Stimulated activated naive CD4-positive, alpha-beta T cell treated with Interleukin-2 at 50 U/mL for 16 hours (primary cell): Measurements from ENCODE around the gene RFTN1.

ENCODE experiments used
- DNase-seq: peaks from one replicate; lab custom pipeline; 2025; lab: John Stamatoyannopoulos, UW

RFTN1 gene, protein sequence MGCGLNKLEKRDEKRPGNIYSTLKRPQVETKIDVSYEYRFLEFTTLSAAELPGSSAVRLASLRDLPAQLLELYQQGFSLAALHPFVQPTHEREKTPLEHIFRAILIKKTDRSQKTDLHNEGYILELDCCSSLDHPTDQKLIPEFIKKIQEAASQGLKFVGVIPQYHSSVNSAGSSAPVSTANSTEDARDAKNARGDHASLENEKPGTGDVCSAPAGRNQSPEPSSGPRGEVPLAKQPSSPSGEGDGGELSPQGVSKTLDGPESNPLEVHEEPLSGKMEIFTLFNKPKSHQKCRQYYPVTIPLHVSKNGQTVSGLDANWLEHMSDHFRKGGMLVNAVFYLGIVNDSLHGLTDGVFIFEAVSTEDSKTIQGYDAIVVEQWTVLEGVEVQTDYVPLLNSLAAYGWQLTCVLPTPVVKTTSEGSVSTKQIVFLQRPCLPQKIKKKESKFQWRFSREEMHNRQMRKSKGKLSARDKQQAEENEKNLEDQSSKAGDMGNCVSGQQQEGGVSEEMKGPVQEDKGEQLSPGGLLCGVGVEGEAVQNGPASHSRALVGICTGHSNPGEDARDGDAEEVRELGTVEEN

GRCh38 chr3:16513141-16514020 is at the start of gene RFTN1:
RFTN1 (minus strand) TSS chr3:16513699; CDS start chr3:16493869, 19,830 bp downstream.
- peak; percentile 40 for DNase-seq

DNA sequence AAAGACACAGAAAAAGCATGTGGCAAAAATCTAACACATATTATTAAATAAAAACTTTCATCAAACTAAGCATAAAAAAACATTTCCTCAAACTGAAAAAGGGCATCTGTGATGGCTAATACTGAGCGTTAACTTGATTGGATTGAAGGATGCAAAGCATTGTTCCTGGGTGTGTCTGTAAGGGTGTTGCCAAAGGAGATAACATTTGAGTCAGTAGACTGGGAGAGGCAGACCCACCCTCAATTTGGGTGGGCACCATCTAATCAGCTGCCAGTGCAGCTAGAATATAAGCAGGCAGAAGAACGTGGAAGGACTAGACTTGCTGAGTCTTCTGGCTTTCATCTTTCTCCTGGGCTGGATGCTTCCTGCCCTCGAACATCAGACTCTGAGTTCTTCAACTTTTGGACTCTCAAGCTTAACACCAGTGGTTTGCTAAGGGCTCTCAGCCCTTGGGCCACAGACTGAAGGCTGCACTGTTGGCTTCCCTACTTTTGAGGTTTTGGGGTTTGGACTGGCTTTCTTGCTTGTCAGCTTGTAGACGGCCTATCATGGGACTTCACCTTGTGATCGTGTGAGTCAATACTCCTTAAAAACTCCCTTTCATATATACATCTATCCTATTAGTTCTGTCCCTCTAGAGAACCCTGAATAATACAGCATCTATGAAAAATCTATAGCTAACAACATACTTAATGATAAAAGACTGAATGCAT is 46.3 kb upstream of the RFTN1 start:
- DNase-seq = no peak

- no peak for DNase-seq
These were observed 40.6 kb upstream of the RFTN1 start for GRCh38 chr3:16554126-16554525.

- no peak for DNase-seq
These were observed 39.3 kb upstream of the RFTN1 start for GRCh38 chr3:16552757-16553156.

DNA sequence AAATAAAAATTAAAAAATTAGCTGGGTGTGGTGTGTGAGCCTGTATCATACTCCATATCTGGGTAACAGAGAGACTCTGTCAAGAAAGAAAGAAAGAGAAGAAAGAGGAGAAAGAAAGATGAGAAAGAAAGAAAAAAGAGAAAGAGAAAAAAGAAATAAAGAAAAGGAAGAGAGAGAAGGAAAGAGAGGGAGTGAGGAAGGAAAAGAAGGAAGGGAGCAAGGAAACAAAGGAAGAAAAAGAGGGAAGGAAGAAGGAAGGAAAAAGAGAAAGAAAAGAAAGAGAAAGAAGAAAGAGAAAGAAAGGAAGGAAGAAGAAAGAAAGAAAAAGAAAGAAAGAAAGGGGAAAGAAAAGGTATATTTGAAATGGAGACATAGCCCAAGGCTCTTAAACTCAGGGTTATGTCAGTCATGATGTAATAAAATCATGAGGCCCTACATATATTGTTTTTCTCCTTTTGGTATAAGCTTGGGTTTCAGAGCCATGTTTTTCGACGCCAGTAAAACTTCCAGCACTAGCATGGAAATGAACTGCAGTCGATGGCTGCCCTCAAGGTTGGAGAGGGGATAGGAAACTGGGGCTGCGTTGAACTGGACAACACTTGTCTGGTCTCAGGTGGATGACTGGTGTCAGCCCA is 38.0 kb upstream of the RFTN1 start:
- DNase-seq = no peak

DNA sequence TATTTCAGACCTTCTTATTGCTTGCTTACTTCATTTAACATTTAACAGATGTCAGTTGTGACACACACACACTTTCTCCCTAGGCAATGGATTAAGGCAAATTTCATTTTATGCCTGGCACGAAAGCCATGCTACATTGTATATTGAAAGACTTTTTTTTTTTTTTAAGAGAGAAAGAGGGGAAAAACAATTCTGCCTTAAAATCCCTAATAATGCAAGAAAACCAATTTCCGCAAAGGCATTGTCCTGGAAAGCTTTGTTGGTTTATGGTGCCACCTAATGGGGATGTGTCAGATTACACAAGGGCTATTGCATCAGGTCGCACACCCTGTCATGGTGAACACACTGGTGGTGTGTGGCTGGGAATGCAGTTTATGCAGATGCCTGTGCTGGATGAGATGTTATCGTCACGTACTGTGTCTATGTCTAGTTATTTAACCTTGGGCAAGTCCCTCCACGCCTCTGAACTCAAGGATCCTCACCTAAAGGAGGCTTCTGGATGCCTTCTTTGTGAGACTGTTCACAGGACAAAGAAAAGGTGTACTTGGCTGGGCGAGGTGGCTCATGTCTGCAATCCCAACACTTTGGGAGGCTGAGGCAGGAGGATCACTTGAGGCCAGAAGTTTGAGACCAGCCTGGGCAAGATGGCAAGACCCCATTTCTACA is 37.3 kb upstream of the RFTN1 start:
- DNase-seq = peak; percentile 59

DNA sequence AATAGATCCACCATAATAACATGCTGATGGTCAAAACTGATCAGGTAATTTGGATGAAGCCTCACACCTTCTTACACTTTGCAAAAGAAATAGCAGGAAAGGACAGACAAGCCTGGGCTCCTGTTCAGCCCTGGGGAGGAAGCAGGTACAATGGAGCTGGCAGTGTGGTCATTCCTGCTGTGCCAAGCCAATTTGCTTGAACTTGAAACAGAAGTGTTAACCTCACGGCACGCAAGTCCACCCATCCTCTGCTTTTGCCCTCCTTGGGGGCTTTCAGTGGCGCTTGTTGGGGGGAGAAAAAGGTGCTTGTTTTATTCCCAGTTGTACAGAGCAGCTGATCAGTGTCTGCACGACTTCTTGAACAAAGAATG is 36.8 kb upstream of the RFTN1 start:
- DNase-seq = no peak

GRCh38 chr3:16548721-16549120 is 35.2 kb upstream of the RFTN1 start:
- DNase-seq = no peak

DNA sequence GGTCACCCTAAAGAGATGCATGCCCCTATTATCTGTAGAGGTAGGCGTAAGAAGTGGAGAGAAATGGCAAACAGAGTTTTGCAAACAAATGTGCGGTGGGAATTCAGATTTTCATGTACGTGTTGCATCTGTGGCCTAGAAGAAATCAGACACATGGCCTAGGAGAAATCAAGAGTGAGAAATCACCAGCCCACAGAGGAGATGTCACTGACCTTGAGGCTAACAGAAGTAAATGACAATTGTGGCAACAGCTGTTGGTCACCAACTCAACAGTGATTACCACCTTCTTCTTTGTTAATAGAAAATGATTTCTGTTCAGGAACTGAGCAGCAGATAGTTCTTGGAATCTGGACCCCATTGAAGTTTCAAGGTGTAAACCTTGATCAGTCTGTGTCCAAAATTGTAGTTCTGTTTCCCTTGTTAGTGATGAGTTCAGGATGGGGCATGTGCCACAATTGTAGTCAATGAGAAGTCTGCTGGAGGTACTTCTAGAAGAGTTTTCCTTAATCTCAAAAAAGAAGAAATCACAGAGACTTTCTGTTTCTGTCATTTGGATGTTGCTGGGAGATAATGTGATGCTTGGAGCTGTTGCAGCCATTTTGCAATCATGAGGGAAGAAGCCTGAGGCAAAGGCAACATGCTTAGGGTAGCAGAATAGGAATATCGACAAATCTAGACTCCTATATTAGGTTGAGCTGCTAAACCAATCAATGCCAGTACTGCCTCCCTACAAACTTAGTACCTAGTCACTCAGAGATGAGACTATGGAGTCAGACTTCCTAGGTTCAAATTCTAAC is 34.3 kb upstream of the RFTN1 start:
- DNase-seq = no peak

DNA sequence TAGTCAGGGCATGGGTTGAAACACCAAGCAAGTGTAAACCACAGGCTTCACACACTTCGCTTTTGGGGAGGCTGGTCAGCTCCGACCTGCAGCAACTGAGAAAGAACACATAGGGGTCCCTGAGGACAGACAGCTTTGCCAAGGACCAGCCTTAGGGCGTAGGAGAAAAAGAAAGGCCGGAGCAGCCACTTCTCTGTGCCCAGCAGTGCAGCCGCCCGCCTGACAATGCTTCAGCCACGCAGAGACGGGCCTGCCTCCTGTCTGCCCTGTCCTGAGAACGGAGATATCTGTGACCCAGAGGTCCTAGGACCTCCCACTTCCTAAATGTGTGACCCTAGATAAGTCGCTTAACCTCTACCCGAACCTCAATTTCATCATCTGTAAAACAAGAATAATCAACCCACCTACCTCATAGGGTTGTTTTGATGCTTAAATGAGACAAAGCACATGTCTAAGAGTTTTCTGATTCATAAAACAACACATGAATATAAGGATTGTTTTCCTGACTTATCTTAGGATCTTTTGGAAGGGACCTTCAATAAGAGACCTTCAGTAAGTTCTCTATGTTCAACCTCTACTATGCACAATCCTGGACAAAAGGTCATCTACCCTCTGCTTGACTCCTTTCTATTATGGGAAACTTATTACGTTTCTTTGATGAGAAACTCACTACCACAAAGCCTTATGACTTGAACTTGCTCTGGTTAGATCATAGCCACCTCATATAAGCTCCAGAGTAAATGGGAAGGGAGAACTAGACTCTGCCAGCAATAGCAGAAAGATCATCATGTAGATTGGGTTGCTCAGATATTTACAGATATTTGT is 32.9 kb upstream of the RFTN1 start:
- no peak for DNase-seq

DNA sequence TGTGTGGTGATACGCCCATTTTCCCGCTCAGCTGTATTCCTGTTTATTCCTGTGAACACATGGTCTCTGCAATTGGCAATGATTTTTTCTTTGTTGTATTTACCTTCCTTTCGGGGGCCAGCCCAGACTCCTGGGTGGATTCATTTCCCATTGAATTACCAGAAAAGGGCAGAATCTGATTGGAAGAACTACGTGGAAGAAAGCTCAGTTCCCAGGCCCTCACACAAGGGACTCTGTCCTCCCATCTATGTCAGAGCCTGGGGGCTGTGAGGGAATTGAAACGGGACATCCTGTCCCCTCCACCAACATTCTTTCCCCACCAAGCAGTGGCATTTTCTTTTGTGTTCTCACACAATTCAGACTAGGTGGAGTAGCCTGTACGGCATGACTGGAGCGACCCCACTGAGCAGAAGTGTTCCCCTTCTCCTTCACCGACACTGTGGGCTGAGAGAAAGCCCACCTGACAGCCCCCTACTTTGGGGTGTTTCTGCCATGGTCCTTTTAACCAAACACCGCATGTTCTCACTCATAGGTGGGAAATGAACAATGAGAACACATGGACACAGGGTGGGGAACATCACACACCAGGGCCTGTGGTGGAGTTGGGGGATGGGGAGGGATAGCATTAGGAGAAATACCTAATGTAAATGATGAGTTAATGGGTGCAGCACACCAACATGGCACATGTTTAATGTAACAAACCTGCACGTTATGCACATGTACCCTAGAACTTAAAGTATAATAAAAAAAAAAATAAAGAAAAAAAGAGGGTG is 32.1 kb upstream of the RFTN1 start:
- DNase-seq = no peak

DNA sequence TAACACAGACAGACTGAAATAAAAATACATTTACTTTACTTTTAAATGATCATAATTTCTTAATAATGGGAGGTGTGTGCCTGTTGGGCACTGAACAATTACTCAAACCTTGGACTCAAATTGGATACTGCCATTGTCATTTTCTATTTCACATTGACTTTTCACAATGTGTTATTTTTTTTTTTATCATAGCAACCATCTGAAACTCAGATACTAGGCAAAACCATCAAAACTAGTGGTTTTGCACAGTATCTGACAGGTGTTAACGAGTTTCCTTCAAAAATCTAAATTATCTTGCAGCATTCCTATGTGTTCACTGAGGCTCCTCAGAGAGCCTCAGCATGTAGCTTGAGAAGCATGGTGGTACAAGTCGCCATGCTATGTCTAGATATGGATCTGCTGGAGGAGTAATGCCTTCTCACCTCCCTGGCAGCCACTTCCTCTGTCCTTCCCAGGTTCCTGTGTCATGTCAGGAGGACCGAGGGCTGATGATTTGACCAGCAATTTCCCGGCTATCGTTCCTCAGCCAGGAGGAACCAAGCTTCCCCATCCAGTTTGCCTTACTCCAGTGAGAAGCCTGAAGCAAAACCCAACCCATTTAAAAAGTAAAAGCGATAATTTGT is 29.9 kb upstream of the RFTN1 start:
- no peak for DNase-seq

- DNase-seq = no peak
These were observed 25.0 kb upstream of the RFTN1 start for GRCh38 chr3:16538507-16538906.

- DNase-seq = no peak
These were observed 23.5 kb upstream of the RFTN1 start for GRCh38 chr3:16536996-16537395.

- DNase-seq = no peak
These were observed 22.8 kb upstream of the RFTN1 start for GRCh38 chr3:16536344-16536663.

DNA sequence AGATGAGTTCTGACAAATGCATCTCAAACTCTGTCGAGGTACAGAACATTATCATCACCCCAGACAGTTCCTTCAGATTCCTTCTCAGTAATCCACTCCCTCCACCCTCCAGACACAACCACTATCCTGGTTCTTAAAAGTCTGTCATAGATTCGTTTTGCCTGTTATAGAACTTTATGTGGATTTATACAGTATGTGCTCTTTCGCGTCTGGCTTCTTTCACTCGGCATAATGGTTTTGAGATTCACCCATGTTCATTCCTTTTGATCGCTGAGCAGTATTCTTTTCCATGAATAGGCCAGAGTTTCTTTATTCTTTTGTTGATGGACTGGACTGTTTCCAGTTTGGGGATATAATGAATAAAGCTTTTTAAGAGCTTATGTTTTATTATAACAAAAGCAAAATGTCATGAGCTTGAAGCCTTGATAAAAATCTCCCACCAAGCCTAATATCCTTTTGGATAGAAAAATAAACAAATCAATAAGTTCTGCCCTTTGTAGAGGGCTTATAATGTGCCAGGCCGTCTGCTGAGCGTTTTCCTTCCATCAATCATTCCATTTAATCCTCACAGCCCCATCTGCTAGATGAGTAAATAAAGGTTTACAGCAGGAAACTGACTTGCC is 21.3 kb upstream of the RFTN1 start:
- no peak for DNase-seq

DNA sequence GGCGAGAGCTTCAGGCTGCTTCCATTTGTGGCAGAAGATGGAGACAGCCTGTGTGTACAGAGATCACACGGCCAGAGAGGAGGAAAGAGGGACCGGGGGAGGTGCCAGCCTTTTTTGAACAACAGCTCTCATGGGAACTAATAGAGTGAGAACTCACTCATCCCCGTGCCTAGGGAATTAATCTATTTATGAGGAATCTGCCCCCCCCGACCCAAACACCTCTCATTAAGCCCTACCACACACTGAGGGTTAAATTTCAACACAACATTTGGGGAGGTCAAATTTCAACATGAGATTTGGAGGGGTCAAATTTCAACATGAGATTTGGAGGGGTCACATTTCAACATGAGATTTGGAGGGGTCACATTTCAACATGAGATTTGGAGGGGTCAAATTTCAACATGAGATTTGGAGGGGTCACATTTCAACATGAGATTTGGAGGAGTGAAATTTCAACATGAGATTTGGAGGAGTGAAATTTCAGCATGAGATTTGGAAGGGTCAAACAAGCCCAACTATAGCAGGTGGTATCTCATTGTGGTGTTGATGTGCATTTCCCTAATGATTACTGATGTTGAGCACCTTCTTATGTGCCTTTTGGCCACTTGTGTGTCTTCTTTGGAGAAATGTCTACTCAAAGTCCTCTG is 20.6 kb upstream of the RFTN1 start:
- DNase-seq = no peak
